Activated T-helper 9 cell treated with anti-CD3 and anti-CD28 coated beads, Interleukin-2, amount 50 U/mL, for 16 hours (primary cell): ENCODE measurements around the gene UNC79.

Source experiments
- DNase-seq: peaks from one replicate; pipeline ENCODE4 v3.0.0-alpha.2; 2020; ENCODE audit warnings: low read depth

The UNC79 gene

DNA sequence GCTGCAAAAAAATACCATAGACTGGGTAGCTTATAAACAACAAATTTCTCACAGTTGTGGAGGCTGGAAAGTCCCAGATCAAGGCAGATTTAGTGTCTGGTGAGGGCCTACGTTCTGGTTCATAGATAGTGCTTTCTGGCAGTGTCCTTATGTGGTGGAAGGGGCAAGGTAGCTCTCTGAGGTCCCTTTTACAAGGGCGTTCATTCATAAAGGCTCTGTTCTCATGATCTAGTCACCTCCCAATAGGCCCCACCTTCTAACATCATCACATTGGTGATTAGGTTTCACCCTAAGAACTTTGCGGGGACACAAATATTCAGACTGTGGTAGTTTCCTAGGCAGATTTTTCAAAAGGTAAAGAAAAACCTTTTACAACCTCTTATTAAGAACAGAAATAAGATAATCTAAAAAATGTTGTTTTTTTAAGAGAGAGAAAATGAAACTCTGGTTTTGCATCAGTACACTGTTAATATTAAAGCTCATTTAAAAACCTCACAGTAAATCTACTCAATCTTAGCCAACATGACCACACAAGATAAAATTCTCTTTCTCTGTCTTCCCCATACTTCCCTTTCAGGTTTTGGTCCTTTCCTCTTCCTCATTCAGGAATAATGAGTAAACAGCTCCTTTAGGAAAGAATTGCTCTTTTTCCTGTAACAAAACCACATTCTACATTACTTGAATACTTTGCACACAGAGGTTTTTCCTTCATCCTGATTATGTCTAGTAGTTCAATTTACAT, 117.5 kb downstream of the UNC79 start:
- no peak for DNase-seq

DNA sequence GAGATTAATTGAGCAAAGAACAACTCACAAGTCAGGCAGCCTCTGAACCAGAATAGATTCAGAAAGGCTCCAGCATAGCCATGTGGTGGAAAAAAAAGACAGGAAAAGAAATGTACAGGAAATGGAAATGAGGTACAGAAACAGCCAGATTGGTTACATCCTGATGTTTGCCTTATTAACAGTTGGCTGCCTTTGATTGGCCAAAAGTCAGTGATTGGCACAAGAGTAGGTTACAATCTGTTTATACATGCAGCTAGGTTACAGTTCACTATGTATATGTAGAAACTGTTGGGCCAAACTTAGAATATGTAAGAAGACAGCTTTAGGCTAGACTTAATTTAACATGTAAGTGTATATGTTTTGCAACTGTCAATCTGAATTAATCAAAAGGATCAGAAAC, 118.9 kb downstream of the UNC79 start:
- DNase-seq, result no peak

DNA sequence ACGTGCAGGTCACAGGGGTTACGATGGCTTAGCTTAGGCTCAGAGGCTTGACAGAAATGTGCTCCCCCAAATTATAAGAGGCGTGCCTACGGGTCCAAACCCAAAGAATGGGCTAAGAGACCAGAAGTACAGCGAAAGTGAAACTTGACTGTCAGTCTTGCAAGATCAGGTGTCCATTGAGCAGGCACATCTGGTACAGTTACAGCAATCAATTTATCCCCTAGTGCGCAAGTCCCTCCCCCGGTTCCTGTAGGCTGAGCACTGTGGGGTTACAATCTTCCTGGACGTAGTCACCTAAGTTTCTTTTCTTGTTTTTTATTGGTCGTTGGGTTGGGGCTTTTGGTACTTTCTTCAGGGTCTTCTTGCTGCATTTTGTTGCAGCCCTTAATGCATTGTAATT, 134.2 kb downstream of the UNC79 start:
- DNase-seq, result no peak

DNA sequence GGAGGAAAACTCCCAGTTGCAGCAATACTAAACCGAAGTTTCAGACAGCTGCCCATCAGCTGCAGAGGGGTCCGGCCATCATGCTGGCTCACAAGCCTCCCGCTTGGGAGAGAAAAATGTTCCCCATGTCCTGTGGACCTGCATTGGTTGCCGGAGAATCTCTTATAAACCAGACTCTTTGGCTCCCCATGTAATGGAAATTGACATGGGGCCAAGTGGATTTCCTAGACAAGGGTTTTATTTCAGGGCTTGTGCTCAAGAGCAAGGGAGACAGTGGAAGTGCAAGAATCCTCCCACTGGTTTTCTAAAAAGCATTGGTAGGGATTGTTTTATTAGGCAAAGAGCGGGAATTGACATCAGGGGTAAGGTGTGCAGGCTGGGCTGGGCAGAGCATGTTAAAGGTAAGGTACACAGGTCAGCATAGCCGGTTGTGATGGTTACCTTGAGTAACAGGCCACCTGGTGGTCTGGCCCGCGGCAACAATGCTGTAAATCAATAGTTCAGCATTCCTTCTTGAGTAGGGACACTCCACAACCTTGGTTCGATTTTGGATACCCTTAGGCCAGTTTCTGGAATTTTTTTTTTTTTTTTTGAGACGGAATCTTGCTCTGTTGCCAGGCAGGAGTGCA, 135.4 kb downstream of the UNC79 start:
- no peak for DNase-seq

DNA sequence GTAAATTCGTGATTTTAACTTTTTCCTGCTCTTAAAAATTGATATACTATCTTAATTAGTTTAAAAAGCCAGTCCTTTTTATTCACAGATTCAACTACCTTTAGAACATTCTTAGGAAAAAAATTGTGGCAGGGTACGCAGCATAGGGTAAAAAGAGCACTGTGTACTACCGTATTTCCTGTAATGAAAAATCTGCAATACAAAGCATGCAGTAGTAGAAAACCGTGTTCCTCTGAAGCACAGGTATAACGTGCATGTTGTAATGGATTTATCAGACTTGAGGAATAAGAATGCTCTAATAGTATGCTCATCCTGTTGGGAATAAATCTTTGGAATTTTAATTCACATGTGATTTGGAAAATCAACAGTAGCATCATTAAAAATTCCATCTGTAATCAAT, 140.5 kb downstream of the UNC79 start:
- DNase-seq, result no peak

DNA sequence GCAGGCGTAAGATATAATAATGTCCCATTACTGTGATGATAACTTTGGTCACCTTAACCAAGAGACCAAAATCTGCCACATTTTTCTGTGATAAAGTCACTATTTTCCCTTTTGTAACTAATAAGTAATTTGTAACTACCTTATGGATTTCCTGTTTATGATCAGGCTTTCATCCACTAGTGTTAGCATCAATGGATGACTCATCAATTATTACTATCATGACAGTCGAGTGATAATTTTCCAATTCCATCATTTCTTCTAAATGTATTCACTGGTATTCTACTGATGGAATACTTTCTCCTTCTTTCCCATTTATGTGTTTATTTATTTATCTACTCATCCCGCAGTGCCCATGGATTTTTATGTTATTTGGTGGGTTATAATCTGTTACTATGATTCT, 148.4 kb downstream of the UNC79 start:
- no peak for DNase-seq

DNA sequence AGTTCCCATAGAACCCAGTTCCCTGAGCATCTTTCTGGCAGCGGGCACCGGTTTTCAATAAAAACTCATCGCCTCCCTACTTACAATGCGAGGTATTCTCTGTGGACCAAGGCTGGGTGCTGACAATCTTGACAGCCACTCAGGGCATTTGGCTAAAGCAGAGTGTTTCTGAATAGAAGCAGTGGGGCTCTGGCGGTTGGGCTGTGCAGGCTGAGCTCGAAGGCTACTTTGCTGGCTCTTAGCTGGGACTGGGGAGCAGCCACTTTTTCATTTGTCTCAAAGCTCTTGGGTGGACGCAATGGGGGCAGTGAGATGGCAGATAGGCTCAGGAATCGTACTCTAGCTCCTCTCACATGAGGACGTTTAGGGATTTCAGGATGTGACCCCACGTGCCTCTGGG, 151.8 kb downstream of the UNC79 start:
- no peak for DNase-seq

DNA sequence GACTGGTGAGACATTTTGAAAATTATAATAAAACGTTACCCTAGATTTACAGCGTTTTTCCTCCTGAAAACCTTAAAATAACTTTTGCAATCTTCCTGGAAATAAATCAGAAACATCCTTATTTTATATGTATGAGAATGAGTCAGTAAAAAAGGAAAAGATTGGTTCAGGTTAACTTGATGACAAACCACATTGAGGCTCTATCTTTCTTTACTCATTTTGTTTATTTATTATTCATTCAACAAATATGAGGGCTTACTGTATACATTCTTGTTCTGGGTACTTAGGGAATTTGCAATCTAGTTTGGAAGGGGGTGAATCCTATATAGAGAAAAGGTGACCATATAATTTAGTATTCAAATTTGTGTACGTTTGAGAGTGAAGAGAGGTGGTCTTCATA, 156.6 kb downstream of the UNC79 start:
- no peak for DNase-seq

DNA sequence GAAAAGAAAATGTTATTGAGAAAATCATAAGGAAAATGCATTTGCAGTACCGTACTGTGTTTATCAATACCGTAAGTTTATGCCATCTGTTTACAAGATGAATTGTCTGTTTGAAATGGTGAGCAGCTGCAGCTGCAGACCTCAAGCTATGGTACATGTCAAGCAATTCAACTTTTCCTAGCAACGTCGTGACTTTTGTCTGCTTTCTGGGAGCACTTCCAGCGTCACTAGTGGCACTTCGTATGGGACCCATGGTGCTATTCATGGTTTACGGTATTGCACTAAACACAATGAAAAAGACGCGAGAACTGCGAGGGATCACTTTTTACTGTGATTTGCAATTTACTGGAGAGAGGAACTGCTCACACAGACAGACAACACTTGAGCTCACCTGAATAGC, 160.8 kb downstream of the UNC79 start:
- DNase-seq, result no peak

DNA sequence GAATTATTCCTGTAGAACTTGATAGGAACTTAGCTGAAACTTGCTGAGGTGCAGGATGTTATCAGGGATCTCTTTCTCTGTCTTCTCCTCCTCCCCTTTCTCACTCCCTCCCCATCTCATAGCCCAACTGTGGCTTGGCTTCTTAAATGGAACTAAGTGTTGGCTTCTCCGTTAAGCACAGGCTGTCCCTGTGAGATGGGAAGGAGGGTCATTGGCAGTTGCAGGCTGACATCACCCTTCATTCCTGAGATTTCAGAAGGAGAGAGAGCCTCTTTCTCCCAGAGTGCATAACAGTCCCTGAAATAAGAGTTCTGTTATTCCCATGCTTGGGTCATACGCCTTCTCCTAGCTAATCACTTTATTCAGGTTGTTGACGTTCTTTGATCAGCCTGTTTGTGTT, 162.0 kb downstream of the UNC79 start:
- no peak for DNase-seq

DNA sequence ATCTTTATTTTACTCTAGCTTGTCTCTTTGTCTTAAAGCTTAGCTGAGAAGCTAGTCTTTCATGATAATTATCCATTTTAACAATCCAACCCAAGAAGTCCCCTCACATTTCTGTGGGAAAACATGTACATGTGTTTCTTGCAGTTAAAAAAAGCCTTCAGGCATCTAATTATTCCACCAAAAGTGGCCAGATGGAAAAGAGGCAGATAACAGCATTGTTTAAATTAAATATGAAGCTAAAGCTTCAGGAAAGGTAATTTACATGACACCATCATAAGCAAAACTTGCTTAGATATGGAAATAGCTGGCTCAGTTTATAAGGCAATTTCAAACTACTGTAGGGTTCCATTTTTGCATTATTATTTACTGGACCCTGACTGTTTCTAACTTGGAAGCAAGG, 175.4 kb downstream of the UNC79 start:
- no peak for DNase-seq

DNA sequence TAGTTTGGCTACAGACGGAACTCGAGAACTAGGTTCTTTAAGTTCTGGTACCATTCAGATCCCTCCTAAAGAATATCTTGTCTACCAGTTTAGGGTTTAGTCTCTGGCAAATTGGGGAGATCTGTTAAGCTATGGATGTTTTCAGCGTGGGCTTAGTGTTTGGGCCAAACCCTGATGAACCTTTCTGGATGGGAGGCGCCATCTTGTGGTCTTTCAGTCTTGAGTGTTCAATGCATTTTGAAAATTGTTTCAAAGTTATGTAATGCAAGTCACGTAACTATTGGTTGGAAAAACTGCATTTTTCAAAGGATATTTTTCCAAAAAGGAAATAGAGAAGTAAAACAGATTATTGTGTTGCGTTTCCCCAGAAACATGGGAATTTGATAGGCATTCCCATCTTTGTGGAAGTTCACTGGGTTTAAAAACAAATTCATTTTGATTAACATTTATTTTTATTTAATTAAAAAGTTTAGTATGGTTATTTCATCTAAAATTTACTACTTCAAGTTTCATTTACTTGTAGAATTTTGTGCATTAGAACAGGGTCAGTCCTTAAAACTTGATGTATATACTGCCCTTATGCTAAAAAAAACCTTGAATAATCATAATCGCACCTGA, 188.5 kb downstream of the UNC79 start:
- no peak for DNase-seq

DNA sequence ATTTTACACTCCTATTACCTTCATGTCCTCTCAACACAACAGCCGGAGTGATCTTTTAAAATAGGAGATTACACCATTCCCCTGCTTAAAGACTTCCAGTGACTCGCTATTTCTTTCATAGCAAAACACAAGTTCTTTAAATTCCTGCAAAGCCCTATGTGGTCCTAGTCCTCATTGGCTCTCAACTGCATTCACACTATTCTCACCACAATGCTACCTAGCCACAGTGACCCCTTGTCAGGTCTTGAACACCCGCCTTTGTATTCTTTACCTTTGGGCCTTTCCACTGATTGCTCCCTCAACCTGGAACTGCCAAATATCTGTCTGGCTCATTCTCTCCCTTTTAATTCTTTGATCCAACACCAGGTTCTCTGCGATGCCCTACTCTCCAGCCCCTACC, 197.3 kb downstream of the UNC79 start:
- DNase-seq, result no peak

DNA sequence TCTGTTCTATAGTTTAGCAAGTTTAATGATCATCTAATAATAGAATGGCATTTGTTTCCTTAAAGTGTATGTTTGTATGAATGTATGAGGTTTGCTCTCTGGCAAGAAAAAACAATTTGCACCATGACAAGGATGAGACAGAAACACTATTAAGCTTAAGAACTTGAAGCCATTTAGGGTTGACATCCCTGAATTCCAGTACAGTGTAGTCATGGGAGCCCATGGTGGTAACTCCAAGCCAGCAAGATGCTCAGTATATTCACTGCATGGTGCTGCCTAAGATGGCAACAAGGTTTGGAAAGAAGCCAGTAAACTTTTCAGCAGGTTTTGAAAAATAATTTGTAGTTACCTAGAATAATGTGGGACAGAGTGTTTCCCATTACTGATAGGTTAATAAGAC, 198.9 kb downstream of the UNC79 start:
- DNase-seq, result no peak

DNA sequence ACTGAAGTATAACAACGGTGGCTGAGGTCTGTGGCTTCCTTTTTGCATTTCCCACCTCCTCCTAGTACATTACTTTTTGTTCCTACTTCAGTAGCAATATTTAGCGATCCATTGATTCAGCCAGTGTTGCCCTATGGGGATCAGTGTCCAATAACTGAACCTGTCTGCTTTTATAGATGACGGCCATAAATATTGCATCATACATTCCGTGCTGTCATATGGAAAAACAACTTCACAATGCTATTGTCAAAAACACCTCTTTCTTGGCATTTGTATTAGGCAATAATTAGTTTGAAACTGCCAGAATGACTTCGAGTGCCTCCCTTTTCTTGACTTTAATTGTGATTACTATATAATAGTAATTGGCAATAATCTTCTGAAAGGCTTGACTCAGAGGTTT, 208.1 kb downstream of the UNC79 start:
- DNase-seq, result no peak

DNA sequence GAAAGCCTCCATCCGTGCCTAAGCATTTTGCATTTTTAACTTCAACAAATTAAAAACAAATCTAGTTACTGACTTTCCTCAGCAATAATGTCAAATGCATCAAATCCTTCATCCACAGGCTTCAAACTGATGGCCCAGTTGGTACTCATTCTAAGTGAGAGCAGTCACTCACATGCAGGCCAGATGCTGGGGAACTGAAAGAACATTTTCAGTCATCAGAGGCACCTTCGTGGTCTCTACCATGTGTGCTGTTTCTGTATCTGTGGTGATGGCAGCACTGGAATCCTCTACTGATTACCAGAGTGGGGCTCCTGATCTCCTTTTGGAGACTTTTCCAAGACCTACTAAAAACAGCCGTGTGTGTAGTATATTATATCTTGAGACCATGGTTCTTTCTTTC, 212.4 kb downstream of the UNC79 start:
- no peak for DNase-seq

DNA sequence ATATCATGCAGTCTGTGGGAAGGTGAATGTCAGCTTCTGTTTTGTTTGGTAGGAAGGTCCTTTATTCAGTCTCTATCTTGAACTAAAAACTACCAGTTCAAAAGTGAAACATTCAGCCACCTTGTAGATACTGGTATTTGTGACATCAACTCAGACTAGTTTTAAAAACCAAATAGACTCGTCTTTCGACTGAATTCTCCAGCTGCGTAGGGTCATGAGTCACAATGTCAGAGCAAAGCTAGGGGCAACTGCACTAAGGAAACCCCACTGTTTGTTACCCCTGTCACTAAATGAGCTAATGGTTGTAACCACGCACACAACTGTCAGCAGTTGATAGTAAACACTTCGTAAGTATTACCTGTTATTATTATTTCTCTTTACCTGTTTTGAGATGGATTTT, 212.9 kb downstream of the UNC79 start:
- DNase-seq, result no peak

DNA sequence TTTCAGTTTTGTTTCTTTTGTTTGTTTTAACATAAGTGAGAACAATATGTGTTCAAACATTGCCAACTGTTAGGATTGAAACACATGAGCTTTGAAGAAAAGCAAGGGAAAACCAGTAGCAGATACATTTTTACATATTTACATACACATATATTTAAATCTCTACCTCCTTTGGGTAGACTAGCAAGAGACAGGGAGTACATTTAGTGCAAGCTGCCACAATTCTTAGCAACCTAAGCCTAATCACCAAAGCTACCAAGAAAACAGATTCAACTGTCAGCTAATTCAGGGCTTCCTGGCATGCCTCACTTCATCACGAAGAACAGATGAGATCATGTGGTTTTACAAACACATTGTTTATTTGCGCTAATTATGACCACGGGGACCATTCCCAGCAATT, 214.5 kb downstream of the UNC79 start:
- no peak for DNase-seq

DNA sequence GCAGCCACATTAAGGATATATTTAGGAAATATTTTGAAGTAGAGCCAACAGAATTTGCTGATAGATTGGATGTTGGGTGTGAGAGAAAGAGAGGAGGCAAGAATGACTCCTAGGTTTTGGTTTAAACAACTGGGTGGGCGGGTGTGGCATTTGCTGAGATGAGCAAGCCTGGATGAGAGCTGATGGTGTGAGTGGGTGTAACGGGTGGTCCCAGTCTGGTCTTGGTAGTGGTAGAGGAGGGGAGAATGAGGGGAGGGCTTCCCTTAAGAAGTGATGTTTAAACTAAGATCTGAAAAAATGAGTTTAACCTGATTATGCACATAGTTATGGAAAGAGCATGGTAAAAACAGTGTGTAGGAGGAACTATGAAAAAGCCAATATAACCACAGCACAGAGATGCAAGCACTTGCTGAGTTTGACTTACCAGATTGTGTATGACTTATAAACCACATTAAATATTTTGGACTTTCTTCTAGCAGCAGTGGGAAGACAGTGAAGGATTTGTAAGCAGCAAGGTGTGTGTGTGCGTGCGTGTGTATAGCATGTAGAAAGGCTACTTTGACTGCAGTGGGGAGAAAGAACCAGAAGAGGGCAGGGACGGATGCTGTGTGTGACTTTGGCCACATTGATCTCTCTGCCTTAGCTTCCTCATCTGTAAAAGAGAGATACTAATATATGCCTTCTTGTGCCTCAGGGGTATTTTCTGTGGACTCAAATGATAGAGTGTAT, 217.9 kb downstream of the UNC79 start:
- no peak for DNase-seq

DNA sequence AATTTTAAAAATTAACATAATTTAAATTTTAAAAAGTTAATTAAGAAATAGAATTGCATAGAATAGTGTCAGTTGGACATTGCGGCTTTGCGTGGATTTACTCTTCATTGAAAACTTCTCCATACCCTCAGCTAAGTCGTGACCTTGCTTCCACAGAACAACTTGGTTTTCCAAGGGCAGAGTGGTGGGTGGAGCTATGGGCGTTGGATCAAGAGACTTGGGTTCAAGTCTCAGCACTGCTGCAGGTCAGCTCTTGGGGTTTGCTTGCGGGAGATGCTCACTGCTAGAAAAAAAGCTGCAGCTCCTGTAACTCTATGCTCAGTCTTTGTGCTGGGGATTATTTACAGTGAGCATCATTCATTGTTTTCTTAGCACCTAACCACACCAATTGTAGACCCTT, 223.9 kb downstream of the UNC79 start:
- DNase-seq, result no peak

DNA sequence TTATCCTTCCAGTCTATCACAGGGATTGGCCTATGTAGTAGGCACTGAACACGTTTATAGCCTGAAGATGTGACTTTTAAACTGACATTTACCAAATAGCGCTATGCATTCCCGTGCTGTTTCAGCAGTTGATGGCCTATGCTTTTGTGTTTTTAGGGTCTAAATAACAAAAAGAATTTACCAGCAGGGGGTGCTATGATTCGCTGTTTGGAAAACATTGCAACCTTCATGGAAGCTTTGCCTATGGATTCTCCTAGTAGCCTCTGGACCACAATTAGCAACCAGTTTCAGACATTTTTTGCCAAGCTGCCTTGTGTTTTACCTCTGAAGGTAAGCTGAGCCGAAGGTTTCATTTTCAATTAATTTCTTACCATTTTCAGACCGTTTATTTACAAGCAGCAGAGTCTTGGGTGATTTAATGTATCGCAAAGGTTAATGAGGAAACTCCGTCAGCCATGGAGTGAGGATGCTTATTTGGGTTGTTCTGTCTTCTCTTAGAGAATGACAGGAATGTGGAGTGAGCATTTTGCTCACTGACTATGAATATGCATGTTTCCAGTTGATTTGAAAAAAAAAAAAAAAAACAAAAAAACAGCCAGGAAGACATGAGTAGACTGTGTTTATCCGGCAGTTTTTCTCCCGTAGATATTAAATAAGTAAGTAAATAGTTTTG, 224.5 kb downstream of the UNC79 start:
- no peak for DNase-seq

DNA sequence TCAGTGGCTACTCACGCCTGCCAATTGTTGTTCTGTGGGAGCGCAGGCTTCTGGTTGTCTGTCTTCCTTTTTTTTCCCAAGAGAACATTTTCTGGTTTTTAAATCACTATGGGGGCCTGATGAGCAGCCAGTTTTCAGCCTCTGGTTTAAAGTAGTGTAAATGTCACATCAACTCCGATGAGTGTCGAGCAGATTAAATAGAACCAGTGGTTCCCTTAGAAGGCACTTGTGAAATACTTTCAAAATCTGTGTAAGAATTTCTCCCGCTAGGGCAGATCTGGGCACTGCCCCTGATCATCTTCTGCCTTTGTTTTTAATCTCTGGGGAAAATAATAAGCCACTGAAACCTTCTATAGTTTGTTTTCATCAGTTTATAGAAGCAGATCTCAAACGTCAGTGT, 227.1 kb downstream of the UNC79 start:
- no peak for DNase-seq

DNA sequence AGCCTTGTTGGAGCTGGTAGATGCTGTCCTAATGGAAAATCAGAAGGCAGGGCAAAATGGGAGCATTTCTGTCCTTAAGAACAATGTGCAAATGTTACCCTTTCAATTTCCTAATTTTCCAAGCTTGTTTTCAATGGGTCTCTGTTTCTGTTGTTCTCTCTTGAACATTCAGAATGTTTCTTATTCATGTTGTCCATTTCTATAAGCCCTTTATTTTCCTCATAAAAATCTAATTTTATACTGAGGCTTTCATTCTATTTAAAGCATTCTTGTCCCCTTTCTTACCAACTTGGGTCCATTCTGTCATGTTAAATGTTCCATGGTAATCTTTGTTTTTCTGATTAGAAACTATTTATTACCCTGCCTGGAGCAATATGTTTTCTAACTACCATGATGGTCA, 232.6 kb downstream of the UNC79 start:
- DNase-seq, result no peak
